ENCODE measurements around the gene FRMD4B.

Gene FRMD4B

DNA sequence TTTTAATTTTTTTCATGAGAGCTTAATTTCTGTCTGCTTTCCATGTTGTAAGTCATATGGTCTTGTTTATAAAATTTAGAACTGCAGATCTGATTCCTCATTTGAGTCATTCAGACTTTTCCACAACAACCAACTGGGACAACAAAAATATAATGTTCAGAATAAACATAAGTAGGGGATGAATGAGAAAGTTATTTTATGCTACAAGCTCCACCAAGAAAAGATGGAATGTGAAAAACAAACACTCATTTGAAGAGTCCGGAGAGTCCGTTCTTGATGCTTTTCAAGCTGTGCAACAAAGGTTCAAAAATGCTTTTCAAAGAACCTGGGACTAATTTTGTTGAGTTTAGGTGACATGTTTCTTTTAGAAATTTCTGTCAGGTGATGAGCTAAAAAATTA, 9.2 kb downstream of the FRMD4B start:
- no peaks in the 10 kb centered on the region for H3K27me3 ChIP-seq (ENCODE audit: insufficient read depth, poor library complexity, severe bottlenecking)
- no peak for TF ChIP-seq SPI1 (IDR thresholded peaks at IDR 0.05; ENCODE audit: borderline replicate concordance, low read depth)
- TF ChIP-seq, protein P1, sequence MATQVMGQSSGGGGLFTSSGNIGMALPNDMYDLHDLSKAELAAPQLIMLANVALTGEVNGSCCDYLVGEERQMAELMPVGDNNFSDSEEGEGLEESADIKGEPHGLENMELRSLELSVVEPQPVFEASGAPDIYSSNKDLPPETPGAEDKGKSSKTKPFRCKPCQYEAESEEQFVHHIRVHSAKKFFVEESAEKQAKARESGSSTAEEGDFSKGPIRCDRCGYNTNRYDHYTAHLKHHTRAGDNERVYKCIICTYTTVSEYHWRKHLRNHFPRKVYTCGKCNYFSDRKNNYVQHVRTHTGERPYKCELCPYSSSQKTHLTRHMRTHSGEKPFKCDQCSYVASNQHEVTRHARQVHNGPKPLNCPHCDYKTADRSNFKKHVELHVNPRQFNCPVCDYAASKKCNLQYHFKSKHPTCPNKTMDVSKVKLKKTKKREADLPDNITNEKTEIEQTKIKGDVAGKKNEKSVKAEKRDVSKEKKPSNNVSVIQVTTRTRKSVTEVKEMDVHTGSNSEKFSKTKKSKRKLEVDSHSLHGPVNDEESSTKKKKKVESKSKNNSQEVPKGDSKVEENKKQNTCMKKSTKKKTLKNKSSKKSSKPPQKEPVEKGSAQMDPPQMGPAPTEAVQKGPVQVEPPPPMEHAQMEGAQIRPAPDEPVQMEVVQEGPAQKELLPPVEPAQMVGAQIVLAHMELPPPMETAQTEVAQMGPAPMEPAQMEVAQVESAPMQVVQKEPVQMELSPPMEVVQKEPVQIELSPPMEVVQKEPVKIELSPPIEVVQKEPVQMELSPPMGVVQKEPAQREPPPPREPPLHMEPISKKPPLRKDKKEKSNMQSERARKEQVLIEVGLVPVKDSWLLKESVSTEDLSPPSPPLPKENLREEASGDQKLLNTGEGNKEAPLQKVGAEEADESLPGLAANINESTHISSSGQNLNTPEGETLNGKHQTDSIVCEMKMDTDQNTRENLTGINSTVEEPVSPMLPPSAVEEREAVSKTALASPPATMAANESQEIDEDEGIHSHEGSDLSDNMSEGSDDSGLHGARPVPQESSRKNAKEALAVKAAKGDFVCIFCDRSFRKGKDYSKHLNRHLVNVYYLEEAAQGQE (IDR thresholded peaks at IDR 0.05; ENCODE audit: insufficient replicate concordance, low read depth) = no peak
- TF ChIP-seq GABPA (IDR thresholded peaks at IDR 0.05; ENCODE audit: low read depth) = no peak
- TF ChIP-seq POLR2AphosphoS5 (IDR thresholded peaks at IDR 0.05; ENCODE audit: low read depth) = no peak
- no peak overlapping the region for H3K27ac ChIP-seq (replicated peaks)
- no peak for DNase-seq (ENCODE audit: low read depth in 1 of 2, low spot score in 1 of 2)
- no peak overlapping the region for H3K4me3 ChIP-seq (replicated peaks; ENCODE audit: insufficient read depth, low read length)

DNA sequence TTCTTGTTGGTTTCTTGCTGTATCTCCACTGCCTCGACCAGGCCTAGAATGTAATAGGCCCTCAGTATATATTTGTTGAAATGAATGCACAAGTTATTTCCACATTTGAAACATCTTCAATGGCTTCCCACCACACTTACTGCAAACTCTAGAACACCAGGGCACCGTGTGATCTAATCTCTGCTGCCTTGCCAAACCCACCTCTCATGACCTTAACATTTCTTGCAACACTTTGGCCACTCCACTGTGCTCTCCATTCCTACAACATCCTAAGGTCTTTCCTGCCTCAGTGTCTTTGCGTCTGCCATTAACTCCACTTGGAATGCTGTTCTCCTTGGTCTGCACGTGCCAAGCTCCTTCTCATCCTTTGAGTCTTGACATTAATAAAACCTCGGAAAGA, 14.1 kb downstream of the FRMD4B start:
- no peaks in the 10 kb centered on the region for H3K27me3 ChIP-seq (ENCODE audit: insufficient read depth, poor library complexity, severe bottlenecking)
- no peak overlapping the region for H3K27ac ChIP-seq (replicated peaks)
- no peak overlapping the region for H3K4me3 ChIP-seq (replicated peaks; ENCODE audit: insufficient read depth, low read length)
- TF ChIP-seq, protein P1 (IDR thresholded peaks at IDR 0.05; ENCODE audit: insufficient replicate concordance, low read depth) = no peak
- TF ChIP-seq GABPA (IDR thresholded peaks at IDR 0.05; ENCODE audit: low read depth) (no peak), POLR2AphosphoS5 (IDR thresholded peaks at IDR 0.05; ENCODE audit: low read depth) (no peak), SPI1 (IDR thresholded peaks at IDR 0.05; ENCODE audit: borderline replicate concordance, low read depth) (no peak)
- TF ChIP-seq, protein P2, sequence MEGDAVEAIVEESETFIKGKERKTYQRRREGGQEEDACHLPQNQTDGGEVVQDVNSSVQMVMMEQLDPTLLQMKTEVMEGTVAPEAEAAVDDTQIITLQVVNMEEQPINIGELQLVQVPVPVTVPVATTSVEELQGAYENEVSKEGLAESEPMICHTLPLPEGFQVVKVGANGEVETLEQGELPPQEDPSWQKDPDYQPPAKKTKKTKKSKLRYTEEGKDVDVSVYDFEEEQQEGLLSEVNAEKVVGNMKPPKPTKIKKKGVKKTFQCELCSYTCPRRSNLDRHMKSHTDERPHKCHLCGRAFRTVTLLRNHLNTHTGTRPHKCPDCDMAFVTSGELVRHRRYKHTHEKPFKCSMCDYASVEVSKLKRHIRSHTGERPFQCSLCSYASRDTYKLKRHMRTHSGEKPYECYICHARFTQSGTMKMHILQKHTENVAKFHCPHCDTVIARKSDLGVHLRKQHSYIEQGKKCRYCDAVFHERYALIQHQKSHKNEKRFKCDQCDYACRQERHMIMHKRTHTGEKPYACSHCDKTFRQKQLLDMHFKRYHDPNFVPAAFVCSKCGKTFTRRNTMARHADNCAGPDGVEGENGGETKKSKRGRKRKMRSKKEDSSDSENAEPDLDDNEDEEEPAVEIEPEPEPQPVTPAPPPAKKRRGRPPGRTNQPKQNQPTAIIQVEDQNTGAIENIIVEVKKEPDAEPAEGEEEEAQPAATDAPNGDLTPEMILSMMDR (IDR thresholded peaks at IDR 0.05; ENCODE audit: insufficient read depth, low read length) = no peak
- no peak for DNase-seq (ENCODE audit: low read depth in 1 of 2, low spot score in 1 of 2)

DNA sequence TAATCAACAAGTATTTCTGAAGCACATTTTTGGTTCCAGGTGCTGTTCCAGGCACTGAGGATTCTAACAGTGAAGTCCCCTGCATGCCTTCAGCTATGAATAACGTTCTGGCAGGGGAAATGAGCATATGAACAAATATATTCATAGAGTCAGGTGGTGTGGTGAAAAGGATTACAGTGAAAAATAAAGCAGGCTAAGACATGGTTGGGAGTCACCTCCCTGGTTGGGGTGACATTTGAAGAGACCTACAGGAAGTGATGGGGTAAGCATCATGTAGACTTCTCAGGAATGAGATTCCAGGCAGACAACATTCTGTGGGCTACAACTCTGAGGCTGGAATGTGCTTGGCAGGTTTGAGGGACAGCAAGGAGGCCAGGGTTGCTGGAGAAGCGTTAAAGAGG, 15.0 kb downstream of the FRMD4B start:
- Histone ChIP-seq H3K4me3 (replicated peaks; ENCODE audit: insufficient read depth, low read length) (no peak overlapping the region), H3K27me3 (ENCODE audit: insufficient read depth, poor library complexity, severe bottlenecking) (no peaks in the 10 kb centered on the region), H3K27ac (replicated peaks) (no peak overlapping the region)
- TF ChIP-seq, protein P1 (IDR thresholded peaks at IDR 0.05; ENCODE audit: insufficient replicate concordance, low read depth) = no peak
- TF ChIP-seq SPI1 (IDR thresholded peaks at IDR 0.05; ENCODE audit: borderline replicate concordance, low read depth) (no peak), POLR2AphosphoS5 (IDR thresholded peaks at IDR 0.05; ENCODE audit: low read depth) (no peak), GABPA (IDR thresholded peaks at IDR 0.05; ENCODE audit: low read depth) (no peak)
- TF ChIP-seq, protein P2 (IDR thresholded peaks at IDR 0.05; ENCODE audit: insufficient read depth, low read length) = no peak
- DNase-seq (ENCODE audit: low read depth in 1 of 2, low spot score in 1 of 2) = no peak
